ENCODE results near the gene RNASE11.

RNASE11 gene

GRCh38 chr14:20630340-20631022, 42.7 kb upstream of the RNASE11 start (continued):
- TF ChIP-seq, protein P1, sequence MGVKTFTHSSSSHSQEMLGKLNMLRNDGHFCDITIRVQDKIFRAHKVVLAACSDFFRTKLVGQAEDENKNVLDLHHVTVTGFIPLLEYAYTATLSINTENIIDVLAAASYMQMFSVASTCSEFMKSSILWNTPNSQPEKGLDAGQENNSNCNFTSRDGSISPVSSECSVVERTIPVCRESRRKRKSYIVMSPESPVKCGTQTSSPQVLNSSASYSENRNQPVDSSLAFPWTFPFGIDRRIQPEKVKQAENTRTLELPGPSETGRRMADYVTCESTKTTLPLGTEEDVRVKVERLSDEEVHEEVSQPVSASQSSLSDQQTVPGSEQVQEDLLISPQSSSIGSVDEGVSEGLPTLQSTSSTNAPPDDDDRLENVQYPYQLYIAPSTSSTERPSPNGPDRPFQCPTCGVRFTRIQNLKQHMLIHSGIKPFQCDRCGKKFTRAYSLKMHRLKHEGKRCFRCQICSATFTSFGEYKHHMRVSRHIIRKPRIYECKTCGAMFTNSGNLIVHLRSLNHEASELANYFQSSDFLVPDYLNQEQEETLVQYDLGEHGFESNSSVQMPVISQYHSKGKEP (tag by site-specific recombination; IDR thresholded peaks at IDR 0.05): peak; percentile 32; the same call in 1 of the 2 replicates
- TF ChIP-seq, protein P2, sequence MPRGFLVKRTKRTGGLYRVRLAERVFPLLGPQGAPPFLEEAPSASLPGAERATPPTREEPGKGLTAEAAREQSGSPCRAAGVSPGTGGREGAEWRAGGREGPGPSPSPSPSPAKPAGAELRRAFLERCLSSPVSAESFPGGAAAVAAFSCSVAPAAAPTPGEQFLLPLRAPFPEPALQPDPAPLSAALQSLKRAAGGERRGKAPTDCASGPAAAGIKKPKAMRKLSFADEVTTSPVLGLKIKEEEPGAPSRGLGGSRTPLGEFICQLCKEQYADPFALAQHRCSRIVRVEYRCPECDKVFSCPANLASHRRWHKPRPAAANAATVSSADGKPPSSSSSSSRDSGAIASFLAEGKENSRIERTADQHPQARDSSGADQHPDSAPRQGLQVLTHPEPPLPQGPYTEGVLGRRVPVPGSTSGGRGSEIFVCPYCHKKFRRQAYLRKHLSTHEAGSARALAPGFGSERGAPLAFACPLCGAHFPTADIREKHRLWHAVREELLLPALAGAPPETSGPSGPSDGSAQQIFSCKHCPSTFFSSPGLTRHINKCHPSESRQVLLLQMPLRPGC (tag by site-specific recombination; IDR thresholded peaks at IDR 0.05): 0 out of 2 replicates have a peak, but pooled peaks have one; percentile 42
- TF ChIP-seq, protein P3, sequence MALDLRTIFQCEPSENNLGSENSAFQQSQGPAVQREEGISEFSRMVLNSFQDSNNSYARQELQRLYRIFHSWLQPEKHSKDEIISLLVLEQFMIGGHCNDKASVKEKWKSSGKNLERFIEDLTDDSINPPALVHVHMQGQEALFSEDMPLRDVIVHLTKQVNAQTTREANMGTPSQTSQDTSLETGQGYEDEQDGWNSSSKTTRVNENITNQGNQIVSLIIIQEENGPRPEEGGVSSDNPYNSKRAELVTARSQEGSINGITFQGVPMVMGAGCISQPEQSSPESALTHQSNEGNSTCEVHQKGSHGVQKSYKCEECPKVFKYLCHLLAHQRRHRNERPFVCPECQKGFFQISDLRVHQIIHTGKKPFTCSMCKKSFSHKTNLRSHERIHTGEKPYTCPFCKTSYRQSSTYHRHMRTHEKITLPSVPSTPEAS (tag by site-specific recombination; IDR thresholded peaks at IDR 0.05): no peak
- TF ChIP-seq ZNF391 (tag by site-specific recombination; IDR thresholded peaks at IDR 0.05; ENCODE audit: borderline replicate concordance, low read depth) (0 out of 2 replicates have a peak, but pooled peaks have one; percentile 19), ZNF561 (tag by site-specific recombination; IDR thresholded peaks at IDR 0.05; ENCODE audit: borderline replicate concordance) (0 out of 2 replicates have a peak, but pooled peaks have one; percentile 33), ZNF549 (tag by site-specific recombination; IDR thresholded peaks at IDR 0.05) (no peak), ZNF785 (tag by site-specific recombination; IDR thresholded peaks at IDR 0.05) (no peak), ZNF211 (tag by site-specific recombination; IDR thresholded peaks at IDR 0.05; ENCODE audit: low read depth) (no peak), KLF8 (tag by site-specific recombination; IDR thresholded peaks at IDR 0.05) (peak; percentile 56; the same call in 1 of the 2 replicates), SP7 (tag by site-specific recombination; IDR thresholded peaks at IDR 0.05) (peak; percentile 45), ZNF138 (tag by site-specific recombination; IDR thresholded peaks at IDR 0.05; ENCODE audit: borderline replicate concordance) (no peak), ZSCAN30 (tag by site-specific recombination; IDR thresholded peaks at IDR 0.05) (peak; percentile 72), SP3 (tag by site-specific recombination; IDR thresholded peaks at IDR 0.05) (0 out of 2 replicates have a peak, but pooled peaks have one; percentile 20), SCRT2 (tag by site-specific recombination; IDR thresholded peaks at IDR 0.05) (peak; percentile 36; the same call in 1 of the 2 replicates), ZNF791 (tag by site-specific recombination; IDR thresholded peaks at IDR 0.05) (no peak), SCRT1 (tag by site-specific recombination; IDR thresholded peaks at IDR 0.05; ENCODE audit: borderline replicate concordance) (0 out of 2 replicates have a peak, but pooled peaks have one; percentile 11), ZNF660 (tag by site-specific recombination; IDR thresholded peaks at IDR 0.05) (peak; percentile 74), ZNF24 (tag by site-specific recombination; IDR thresholded peaks at IDR 0.05) (peak; percentile 39; the same call in 1 of the 2 replicates), ZBTB20 (tag by site-specific recombination; IDR thresholded peaks at IDR 0.05) (peak; percentile 56), ZNF560 (tag by site-specific recombination; IDR thresholded peaks at IDR 0.05; ENCODE audit: borderline replicate concordance) (no peak), ZNF214 (tag by site-specific recombination; IDR thresholded peaks at IDR 0.05; ENCODE audit: borderline replicate concordance) (no peak), ZNF600 (tag by site-specific recombination; IDR thresholded peaks at IDR 0.05) (0 out of 2 replicates have a peak, but pooled peaks have one; percentile 51), ZNF629 (tag by site-specific recombination; IDR thresholded peaks at IDR 0.05) (peak; percentile 57; the same call in 1 of the 2 replicates), TRIM28 (IDR thresholded peaks at IDR 0.05; ENCODE audit: borderline replicate concordance, low read length) (peak; percentile 82; the same call in 1 of the 2 replicates)

All from HEK293 (cell line).